ENCODE data around the gene PLXNA2. TPM values are rescaled to one million over a fixed set of nuclear protein-coding genes. Genes with fewer than 3 reads are reported as not detected.

Gene PLXNA2
- total RNA-seq, 1 experiment from 2014 or later = 0.89 TPM

DNA sequence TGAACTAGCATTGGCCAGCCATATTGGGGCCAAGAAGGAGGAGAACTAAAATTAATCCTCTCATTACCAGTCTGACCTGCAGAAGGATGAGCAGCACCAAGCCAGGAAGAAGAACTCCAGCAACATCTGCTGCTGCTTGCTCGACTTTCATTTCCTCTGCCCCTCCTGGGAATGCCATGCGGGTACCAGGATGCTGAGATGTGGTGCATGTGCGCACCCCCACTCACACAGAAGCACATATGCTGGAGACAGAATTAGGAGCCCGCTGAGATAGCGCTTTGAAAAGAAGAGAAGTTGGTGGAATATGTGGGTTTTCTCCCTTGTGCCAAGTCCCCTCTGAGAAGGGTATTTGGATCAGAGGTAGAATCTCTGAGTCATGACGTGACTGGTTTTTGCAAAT lies 70.4 kb downstream of the PLXNA2 start:
- ATAC-seq (no peak), DNase-seq (ENCODE audit: low read depth, low spot score) (no peak)
- Histone ChIP-seq H4K20me1 (ENCODE audit: insufficient read depth) (no peaks in the 10 kb centered on the region), H3K4me3 (replicated peaks in 1 of 2; ENCODE audit: low read depth in 1 of 2, low read length in 2 of 2) (no peak overlapping the region), H3K9me3 (ENCODE audit: control insufficient read depth in 1 of 2, insufficient read depth in 1 of 2, low read depth in 1 of 2, low read length in 2 of 2) (no peaks in the 10 kb centered on the region), H3K79me2 (ENCODE audit: insufficient read depth, low read length) (no peaks in the 10 kb centered on the region), H3K4me2 (ENCODE audit: low read length) (no peak overlapping the region), H3K9me2 (ENCODE audit: insufficient read depth) (no peaks in the 10 kb centered on the region), H3K36me3 (ENCODE audit: control insufficient read depth in 1 of 2, insufficient read depth in 2 of 2, low read length in 2 of 2) (no peaks in the 10 kb centered on the region), H3K27ac (ENCODE audit: low read depth, low read length) (no peak overlapping the region), H3K4me1 (ENCODE audit: control insufficient read depth in 1 of 2, insufficient read depth in 2 of 2, low read length in 2 of 2) (peaks cover 6 to 8% of the 10 kb centered on the region in 2 experiments; a peak in 3 of 4 replicates), H3K27me3 (ENCODE audit: insufficient read depth, low read length) (0 out of 2 replicates have a peak, but pooled peaks cover 8% of the 10 kb centered on the region), H3K9ac (ENCODE audit: low read length) (no peak overlapping the region), H2AFZ (ENCODE audit: low read depth, low read length, poor library complexity, severe bottlenecking) (no peak overlapping the region)
- intact Hi-C loops (cut with micrococcal nuclease) = no loop called here
- ChIA-PET POLR2A (no interaction called here), CTCF (no interaction called here), RAD21 (ENCODE audit: low non-redundant PET in 1 of 2, low total read pairs in 2 of 2, uncharacterized antibody in 2 of 2, unreplicated experiment in 2 of 2) (no interaction called here)
- no TSS peak for BruUV-seq (replicated peaks)
- no peak for TF ChIP-seq YY1 (IDR thresholded peaks at IDR 0.05; ENCODE audit: extremely low read depth, insufficient replicate concordance, low read depth, low read length)
- TF ChIP-seq, protein P1, sequence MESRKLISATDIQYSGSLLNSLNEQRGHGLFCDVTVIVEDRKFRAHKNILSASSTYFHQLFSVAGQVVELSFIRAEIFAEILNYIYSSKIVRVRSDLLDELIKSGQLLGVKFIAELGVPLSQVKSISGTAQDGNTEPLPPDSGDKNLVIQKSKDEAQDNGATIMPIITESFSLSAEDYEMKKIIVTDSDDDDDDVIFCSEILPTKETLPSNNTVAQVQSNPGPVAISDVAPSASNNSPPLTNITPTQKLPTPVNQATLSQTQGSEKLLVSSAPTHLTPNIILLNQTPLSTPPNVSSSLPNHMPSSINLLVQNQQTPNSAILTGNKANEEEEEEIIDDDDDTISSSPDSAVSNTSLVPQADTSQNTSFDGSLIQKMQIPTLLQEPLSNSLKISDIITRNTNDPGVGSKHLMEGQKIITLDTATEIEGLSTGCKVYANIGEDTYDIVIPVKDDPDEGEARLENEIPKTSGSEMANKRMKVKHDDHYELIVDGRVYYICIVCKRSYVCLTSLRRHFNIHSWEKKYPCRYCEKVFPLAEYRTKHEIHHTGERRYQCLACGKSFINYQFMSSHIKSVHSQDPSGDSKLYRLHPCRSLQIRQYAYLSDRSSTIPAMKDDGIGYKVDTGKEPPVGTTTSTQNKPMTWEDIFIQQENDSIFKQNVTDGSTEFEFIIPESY (IDR thresholded peaks at IDR 0.05; ENCODE audit: extremely low read depth, insufficient replicate concordance, low read length) = no peak
- TF ChIP-seq, protein P2, sequence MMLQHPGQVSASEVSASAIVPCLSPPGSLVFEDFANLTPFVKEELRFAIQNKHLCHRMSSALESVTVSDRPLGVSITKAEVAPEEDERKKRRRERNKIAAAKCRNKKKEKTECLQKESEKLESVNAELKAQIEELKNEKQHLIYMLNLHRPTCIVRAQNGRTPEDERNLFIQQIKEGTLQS (IDR thresholded peaks at IDR 0.05) = no peak
- TF ChIP-seq TCF7L2 (IDR thresholded peaks at IDR 0.05; ENCODE audit: borderline replicate concordance, extremely low read depth, insufficient read depth, insufficient read length) = no peak
- no peak for TF ChIP-seq ELF1 (IDR thresholded peaks at IDR 0.05; ENCODE audit: borderline replicate concordance, low read depth)
- TF ChIP-seq ZNF274 (IDR thresholded peaks at IDR 0.05; ENCODE audit: low read depth, low read length) = no peak
- TF ChIP-seq, protein P3, sequence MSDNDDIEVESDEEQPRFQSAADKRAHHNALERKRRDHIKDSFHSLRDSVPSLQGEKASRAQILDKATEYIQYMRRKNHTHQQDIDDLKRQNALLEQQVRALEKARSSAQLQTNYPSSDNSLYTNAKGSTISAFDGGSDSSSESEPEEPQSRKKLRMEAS (IDR thresholded peaks at IDR 0.05) = no peak
- TF ChIP-seq RAD21 (IDR thresholded peaks at IDR 0.05; ENCODE audit: low read depth) = no peak
- no peak for TF ChIP-seq JUND (IDR thresholded peaks at IDR 0.05)
- TF ChIP-seq EZH2 (IDR thresholded peaks at IDR 0.05) = no peak
- TF ChIP-seq SP1 (IDR thresholded peaks at IDR 0.05; ENCODE audit: low read depth) = no peak
- TF ChIP-seq CBX3 (IDR thresholded peaks at IDR 0.05; ENCODE audit: low read depth) = no peak
- TF ChIP-seq SIN3A (IDR thresholded peaks at IDR 0.05; ENCODE audit: low read depth) = no peak
- no peak for TF ChIP-seq POLR2A (IDR thresholded peaks at IDR 0.05; ENCODE audit: borderline replicate concordance, extremely low read depth, insufficient read depth, insufficient read length)
- no peak for TF ChIP-seq FOSL1 (IDR thresholded peaks at IDR 0.05; ENCODE audit: low read depth)
- no peak for TF ChIP-seq SRF (IDR thresholded peaks at IDR 0.05; ENCODE audit: low read depth)
- TF ChIP-seq POLR2AphosphoS5 (IDR thresholded peaks at IDR 0.05; ENCODE audit: low read depth, low read length) = no peak

All from HCT116 (cell line).